HAP-1 (cell line): ENCODE results near the gene XDH.

Experiments used
- DNase-seq, 2 experiments: peaks; one replicate each; pipeline ENCODE4 v3.0.0-alpha.2; 2016 to 2020; ENCODE audit warnings: low spot score in 2 of 2
- H3K27me3 ChIP-seq: fragments of 250-450 bp; sonication (Bioruptor Pico); 2 replicates; pipeline ENCODE4 v1.5.1; 2020; ENCODE audit warnings: low read depth, mild to moderate bottlenecking, moderate library complexity
- H3K36me3 ChIP-seq: fragments of 250-450 bp; sonication (Bioruptor Pico); replicated peaks from 2 replicates; pipeline ENCODE4 v1.5.1; 2020; ENCODE audit warnings: mild to moderate bottlenecking
- H3K4me1 ChIP-seq: fragments of 250-450 bp; sonication (Bioruptor Pico); 2 replicates; pipeline ENCODE4 v1.5.1; 2020; ENCODE audit warnings: mild to moderate bottlenecking
- H3K4me3 ChIP-seq: fragments of 250-450 bp; sonication (Bioruptor Pico); 2 replicates; pipeline ENCODE4 v1.5.1; 2020; ENCODE audit warnings: mild to moderate bottlenecking, moderate library complexity
- H3K9me3 ChIP-seq: fragments of 250-450 bp; sonication (Bioruptor Pico); 2 replicates; pipeline ENCODE4 v1.5.1; 2020; ENCODE audit warnings: mild to moderate bottlenecking, moderate library complexity
- in situ Hi-C: fragments of 300-500 bp; cut with MboI; formaldehyde crosslinking; loops from 3 replicates; pipeline ENCODE4 v1.14.3; 2020; ENCODE audit warnings: low sequenced_read_pairs, inconsistent platforms, mixed read lengths

The XDH gene

GRCh38 chr2:31419386-31419785, 4.8 kb upstream of the XDH start:
- H3K4me1 ChIP-seq: no peaks in the 10 kb centered on the region
- H3K4me3 ChIP-seq: no peak overlapping the region
- no peaks in the 10 kb centered on the region for H3K27me3 ChIP-seq
- no peaks in the 10 kb centered on the region for H3K9me3 ChIP-seq
- DNase-seq: no peak
- in situ Hi-C loops: no loop called here
- H3K36me3 ChIP-seq: no peaks in the 10 kb centered on the region

GRCh38 chr2:31415421-31415820, 879 bp upstream of the XDH start:
- no peak for DNase-seq
- in situ Hi-C loops: no loop called here
- no peaks in the 10 kb centered on the region for H3K9me3 ChIP-seq
- H3K4me3 ChIP-seq: no peak overlapping the region
- H3K36me3 ChIP-seq: no peaks in the 10 kb centered on the region
- no peaks in the 10 kb centered on the region for H3K27me3 ChIP-seq
- H3K4me1 ChIP-seq: no peaks in the 10 kb centered on the region

- Histone ChIP-seq H3K36me3 (no peaks in the 10 kb centered on the region), H3K27me3 (no peaks in the 10 kb centered on the region), H3K4me1 (no peaks in the 10 kb centered on the region), H3K4me3 (no peak overlapping the region), H3K9me3 (no peaks in the 10 kb centered on the region)
- in situ Hi-C loops: no loop called here
- DNase-seq: no peak
Measured at GRCh38 chr2:31413862-31414550, 536 bp downstream of the XDH start.

GRCh38 chr2:31413025-31413424, 1.5 kb downstream of the XDH start:
- in situ Hi-C loops: no loop called here

GRCh38 chr2:31411771-31412170, 2.8 kb downstream of the XDH start:
- Histone ChIP-seq H3K4me1 (no peaks in the 10 kb centered on the region), H3K36me3 (no peaks in the 10 kb centered on the region), H3K27me3 (no peaks in the 10 kb centered on the region), H3K9me3 (no peaks in the 10 kb centered on the region), H3K4me3 (no peak overlapping the region)
- no peak for DNase-seq
- in situ Hi-C loops: no loop called here

More at GRCh38 chr2:31413025-31413424, 1.5 kb downstream of the XDH start:
- no peak for DNase-seq
- H3K4me3 ChIP-seq: no peak overlapping the region
- H3K36me3 ChIP-seq: no peaks in the 10 kb centered on the region
- H3K4me1 ChIP-seq: no peaks in the 10 kb centered on the region
- no peaks in the 10 kb centered on the region for H3K9me3 ChIP-seq
- no peaks in the 10 kb centered on the region for H3K27me3 ChIP-seq

GRCh38 chr2:31406593-31407385, 7.8 kb downstream of the XDH start:
- Histone ChIP-seq H3K4me1 (no peaks in the 10 kb centered on the region), H3K36me3 (no peaks in the 10 kb centered on the region), H3K9me3 (no peaks in the 10 kb centered on the region), H3K4me3 (no peak overlapping the region), H3K27me3 (no peaks in the 10 kb centered on the region)
- DNase-seq: no peak
- in situ Hi-C loops: no loop called here

- Histone ChIP-seq H3K9me3 (no peaks in the 10 kb centered on the region), H3K4me3 (no peak overlapping the region), H3K4me1 (no peaks in the 10 kb centered on the region), H3K36me3 (no peaks in the 10 kb centered on the region), H3K27me3 (no peaks in the 10 kb centered on the region)
- in situ Hi-C loops: no loop called here
- no peak for DNase-seq
Measured at GRCh38 chr2:31404827-31405226, 9.7 kb downstream of the XDH start.

- Histone ChIP-seq H3K4me3 (no peak overlapping the region), H3K9me3 (no peaks in the 10 kb centered on the region), H3K4me1 (no peaks in the 10 kb centered on the region), H3K36me3 (no peaks in the 10 kb centered on the region), H3K27me3 (no peaks in the 10 kb centered on the region)
- DNase-seq: no peak
- in situ Hi-C loops: no loop called here
Measured at GRCh38 chr2:31404302-31404701, 10.2 kb downstream of the XDH start.

GRCh38 chr2:31402388-31402787, 12.2 kb downstream of the XDH start:
- Histone ChIP-seq H3K9me3 (no peaks in the 10 kb centered on the region), H3K4me1 (no peaks in the 10 kb centered on the region), H3K4me3 (no peak overlapping the region), H3K36me3 (no peaks in the 10 kb centered on the region), H3K27me3 (no peaks in the 10 kb centered on the region)
- DNase-seq: no peak
- in situ Hi-C loops: no loop called here

- in situ Hi-C loops: no loop called here
Measured at GRCh38 chr2:31401580-31401979, 13.0 kb downstream of the XDH start.

GRCh38 chr2:31398881-31399280, 15.7 kb downstream of the XDH start:
- no peaks in the 10 kb centered on the region for H3K27me3 ChIP-seq
- H3K36me3 ChIP-seq: no peaks in the 10 kb centered on the region
- H3K9me3 ChIP-seq: no peaks in the 10 kb centered on the region
- no peak overlapping the region for H3K4me3 ChIP-seq
- in situ Hi-C loops: no loop called here
- no peaks in the 10 kb centered on the region for H3K4me1 ChIP-seq
- no peak for DNase-seq

More at GRCh38 chr2:31401580-31401979, 13.0 kb downstream of the XDH start:
- Histone ChIP-seq H3K4me3 (no peak overlapping the region), H3K9me3 (no peaks in the 10 kb centered on the region), H3K27me3 (no peaks in the 10 kb centered on the region), H3K4me1 (no peaks in the 10 kb centered on the region), H3K36me3 (no peaks in the 10 kb centered on the region)
- no peak for DNase-seq

- no peaks in the 10 kb centered on the region for H3K9me3 ChIP-seq
- H3K27me3 ChIP-seq: no peaks in the 10 kb centered on the region
- no peaks in the 10 kb centered on the region for H3K4me1 ChIP-seq
- H3K4me3 ChIP-seq: no peak overlapping the region
- in situ Hi-C loops: no loop called here
- no peak for DNase-seq
- H3K36me3 ChIP-seq: no peaks in the 10 kb centered on the region
Measured at GRCh38 chr2:31397094-31397493, 17.4 kb downstream of the XDH start.

- H3K36me3 ChIP-seq: no peaks in the 10 kb centered on the region
- no peak overlapping the region for H3K4me3 ChIP-seq
- in situ Hi-C loops: no loop called here
- H3K4me1 ChIP-seq: no peaks in the 10 kb centered on the region
- DNase-seq: no peak
- no peaks in the 10 kb centered on the region for H3K9me3 ChIP-seq
- no peaks in the 10 kb centered on the region for H3K27me3 ChIP-seq
Measured at GRCh38 chr2:31390324-31390723, 24.2 kb downstream of the XDH start.

GRCh38 chr2:31388736-31389135, 25.8 kb downstream of the XDH start:
- H3K4me3 ChIP-seq: no peak overlapping the region
- no peaks in the 10 kb centered on the region for H3K9me3 ChIP-seq
- H3K4me1 ChIP-seq: no peaks in the 10 kb centered on the region
- H3K36me3 ChIP-seq: no peaks in the 10 kb centered on the region
- H3K27me3 ChIP-seq: no peaks in the 10 kb centered on the region
- in situ Hi-C loops: no loop called here
- no peak for DNase-seq
